NK-92 (cell line): ENCODE measurements around the gene SPTB.

ENCODE experiments used
- DNase-seq: peaks from one replicate; lab custom pipeline; 2025; ENCODE audit not compliant: unreplicated experiment; lab: John Stamatoyannopoulos, UW

The SPTB gene

DNA sequence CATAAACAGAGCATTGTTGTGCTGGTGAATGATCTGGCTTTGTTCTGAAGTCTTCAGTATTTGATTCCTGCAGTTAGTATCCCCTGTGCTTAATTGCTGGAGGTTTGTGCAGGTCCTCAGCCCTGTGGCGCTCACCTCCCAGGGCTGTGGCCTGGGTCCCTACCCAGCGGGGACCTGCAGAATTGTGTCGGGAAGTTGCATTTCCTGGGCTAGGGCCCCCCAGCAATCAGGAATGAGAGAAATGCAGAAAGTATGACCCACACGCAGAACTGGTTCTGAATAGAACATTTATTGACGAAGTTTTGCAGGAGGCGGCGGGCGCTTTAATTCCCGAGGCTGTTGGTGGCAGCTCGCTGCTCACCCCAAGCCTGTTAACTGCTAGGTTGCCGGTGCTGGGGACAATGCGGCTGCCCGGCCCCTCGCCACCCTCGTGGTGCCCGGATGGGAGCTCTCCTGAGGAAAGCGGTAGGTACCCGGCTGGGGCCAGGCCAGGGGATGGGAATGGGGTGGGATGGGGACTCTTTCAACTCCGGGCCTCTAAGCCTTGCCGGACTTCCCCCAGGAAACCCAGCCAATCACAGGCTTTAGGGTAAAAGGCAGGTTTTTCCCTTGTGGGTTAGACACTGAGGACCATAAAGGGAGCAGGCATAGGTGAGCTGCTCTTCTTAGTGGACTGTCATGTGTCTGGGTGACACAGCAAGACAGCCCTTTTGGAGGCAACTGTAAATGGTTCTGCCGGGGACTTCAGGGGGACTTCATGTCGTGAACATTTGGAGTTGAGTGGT lies 163.9 kb downstream of the SPTB start:
- no peak for DNase-seq

DNA sequence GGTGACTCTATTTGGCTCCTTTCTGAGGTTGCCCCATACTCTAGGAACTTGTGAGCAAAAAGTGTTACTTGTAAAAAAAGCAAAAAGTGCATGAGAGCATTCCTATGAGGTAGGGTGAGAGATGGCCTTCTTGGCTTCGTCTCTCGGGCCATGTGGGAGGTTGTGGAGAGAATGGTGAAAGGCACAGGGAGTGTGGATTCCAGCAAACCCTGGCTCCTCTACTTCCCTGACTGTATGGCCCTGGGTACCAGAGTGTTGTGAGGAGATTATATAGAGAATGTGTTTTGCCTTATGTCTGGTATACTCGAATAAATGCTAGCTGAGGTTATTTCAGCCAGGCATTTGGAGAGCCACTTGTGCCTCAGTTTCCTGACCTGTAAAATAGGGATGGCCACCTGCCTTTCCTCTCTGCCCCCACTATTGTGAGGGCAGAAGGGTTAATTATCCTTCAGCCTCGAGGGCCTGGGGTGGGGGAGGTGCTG lies 164.5 kb downstream of the SPTB start:
- no peak for DNase-seq

- no peak for DNase-seq
Measured at GRCh38 chr14:64714432-64715025, 165.2 kb downstream of the SPTB start.

DNA sequence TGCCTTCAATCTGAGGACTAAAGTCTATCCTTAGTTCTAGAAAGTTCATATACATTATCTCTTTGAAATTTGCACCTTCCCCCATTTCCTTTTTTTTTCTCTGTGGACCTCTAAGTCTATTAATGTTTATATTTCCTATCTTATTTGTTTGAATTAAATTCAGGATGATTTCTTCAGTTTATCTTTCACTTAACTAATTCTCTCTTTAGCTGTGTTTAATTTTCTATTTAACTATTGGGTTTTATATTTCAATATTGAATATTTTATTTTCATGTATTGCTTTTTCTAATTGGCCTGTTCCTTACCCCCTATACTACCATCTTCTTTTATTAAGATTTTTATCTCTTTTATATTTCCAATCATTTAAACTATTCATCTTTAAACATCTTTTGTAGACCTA lies 166.0 kb downstream of the SPTB start:
- no peak for DNase-seq

DNA sequence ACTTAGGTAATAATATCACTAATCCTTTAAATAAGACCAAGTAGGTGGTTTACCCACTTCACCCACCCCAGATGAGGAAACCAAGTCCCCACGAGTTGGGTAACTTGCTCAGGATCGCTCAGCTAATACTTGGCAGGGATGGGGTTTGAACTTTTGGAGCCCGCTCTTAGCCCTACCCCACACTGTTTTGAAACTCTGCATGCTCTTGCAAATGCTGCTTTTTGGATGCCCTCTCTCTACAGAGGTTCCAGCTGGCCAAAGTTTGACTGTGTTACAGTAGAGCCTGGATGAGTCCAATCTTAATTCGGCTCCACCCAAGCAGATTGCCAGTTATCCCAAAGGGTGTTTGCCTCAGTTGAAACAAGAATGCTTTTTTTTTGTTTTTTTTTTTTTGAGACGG lies 168.7 kb downstream of the SPTB start:
- no peak for DNase-seq

DNA sequence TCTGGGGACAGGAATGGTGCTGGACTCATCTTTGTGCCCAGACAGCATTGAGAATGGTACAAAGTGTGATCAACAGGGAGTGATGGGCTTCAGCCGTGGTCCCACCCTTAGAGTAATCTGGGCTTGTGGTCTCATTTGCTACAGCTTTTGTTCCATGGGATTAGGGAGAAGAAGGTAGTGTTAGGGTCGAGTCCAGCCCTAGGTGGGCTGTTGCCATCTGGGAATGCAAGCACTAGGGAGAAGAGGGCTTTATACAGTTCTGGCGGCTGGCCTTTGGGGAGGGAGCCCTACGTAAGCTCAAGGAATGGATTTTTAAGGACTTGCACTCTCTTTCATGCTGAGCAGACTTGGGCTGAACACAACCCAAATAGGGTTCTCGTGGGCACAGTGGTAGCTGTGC lies 170.6 kb downstream of the SPTB start:
- no peak for DNase-seq

GRCh38 chr14:64708148-64709004 lies 171.3 kb downstream of the SPTB start:
- DNase-seq: no peak

DNA sequence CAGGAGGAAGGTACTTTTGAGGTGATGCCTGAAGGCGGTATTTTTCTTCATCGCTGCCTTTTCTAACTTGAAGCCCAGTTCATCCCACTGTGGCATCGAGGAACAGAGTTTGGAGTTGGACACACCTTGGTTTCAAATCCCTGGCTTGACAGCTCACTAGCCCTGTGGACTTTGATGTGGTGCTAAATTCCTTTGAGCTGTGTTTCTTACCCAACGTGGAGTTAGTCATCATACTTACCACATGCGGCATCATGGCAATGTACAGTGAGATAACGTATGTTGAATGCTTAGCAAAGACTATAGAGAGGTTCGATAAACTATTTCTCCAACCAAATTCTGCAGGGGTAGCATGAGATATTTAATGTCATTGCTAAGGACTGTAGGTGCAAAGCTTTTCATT lies 172.0 kb downstream of the SPTB start:
- no peak for DNase-seq

- no peak for DNase-seq
Measured at GRCh38 chr14:64706593-64707193, 173.0 kb downstream of the SPTB start.

DNA sequence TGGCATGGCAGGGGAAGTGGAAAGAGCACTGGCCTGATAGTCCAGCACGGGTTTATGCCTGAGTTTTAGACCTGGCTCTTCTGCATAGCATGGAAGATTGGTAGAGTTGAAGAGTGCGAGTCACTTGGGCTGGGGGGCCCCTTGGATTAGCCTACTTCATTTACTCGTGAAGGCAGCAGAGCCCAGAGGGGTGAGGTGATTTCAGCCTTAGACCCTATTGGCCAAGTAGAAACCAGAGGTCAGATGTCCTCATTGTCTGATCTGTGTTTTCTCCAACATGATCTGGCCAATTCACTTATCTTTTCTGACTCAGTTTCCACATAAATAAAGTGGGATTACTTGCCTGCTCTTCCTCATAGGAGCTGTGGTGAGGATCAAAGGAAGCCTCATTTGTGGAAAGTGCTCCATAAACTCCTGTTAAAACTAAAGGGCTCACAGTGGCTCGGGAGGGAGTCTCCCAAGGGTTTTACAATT lies 173.6 kb downstream of the SPTB start:
- no peak for DNase-seq

GRCh38 chr14:64705381-64706118 lies 174.2 kb downstream of the SPTB start:
- no peak for DNase-seq

DNA sequence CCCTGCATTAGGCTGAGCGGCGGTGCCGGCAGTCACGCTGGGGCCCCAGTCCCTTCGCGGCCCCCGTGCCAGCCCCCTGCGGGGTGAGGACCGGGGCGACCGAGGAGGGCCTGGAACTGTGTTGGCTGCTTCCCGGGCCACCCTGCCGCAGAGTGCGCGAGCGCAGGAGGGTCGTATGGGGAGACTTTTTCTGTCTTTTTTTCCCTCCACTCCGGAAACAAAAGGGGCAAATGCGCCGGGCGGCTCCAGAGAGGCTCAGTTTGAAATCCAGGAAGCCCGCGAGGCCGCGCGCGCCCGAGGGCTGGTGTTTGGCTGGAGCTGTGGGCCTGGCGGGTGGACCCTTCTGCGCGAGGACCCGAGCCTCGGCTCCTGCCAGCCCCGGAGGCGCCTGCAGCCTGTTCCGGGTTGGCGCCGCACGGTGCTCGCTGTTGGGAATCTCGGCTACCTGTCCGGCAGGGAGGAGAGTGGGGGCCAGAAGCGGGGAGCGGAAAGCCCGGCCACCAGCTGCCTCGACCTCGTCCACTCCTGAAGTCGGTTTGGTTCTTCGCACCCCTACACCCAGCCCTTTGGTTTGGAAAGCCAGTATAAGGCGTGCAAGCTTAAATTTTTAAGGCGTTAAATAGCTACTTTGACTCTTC lies 174.8 kb downstream of the SPTB start:
- DNase-seq: no peak

- no peak for DNase-seq
Measured at GRCh38 chr14:64704143-64704742, 175.5 kb downstream of the SPTB start, which contains the start of gene PLEKHG3. PLEKHG3 (plus strand) TSS chr14:64704424; CDS start chr14:64727632, 23,208 bp downstream.

GRCh38 chr14:64703395-64704142 lies 176.1 kb downstream of the SPTB start:
- DNase-seq: no peak

- DNase-seq: no peak
Measured at GRCh38 chr14:64702493-64703394, 177.0 kb downstream of the SPTB start.

GRCh38 chr14:64701660-64702059 lies 178.0 kb downstream of the SPTB start:
- DNase-seq: no peak

- no peak for DNase-seq
Measured at GRCh38 chr14:64700894-64701293, 178.8 kb downstream of the SPTB start.

DNA sequence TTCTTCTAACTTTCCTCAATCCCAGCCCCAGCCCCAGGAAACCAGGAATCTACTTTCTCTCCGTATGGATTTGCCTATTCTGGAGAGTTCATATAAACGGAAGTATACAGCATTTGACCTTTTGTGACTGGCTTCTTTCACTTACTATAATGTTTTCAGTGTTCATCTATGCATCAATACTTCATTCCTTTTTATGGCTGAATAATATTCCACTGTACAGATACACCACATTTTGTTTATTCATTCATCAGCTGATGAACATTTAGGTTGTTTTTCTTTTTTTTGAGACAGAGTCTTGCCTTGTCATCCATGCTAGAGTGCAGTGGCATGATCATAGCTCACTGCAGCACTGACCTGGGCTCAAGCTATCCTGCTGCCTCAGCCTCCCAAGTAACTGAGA lies 179.4 kb downstream of the SPTB start:
- no peak for DNase-seq
